Endometrial microvascular endothelial cells (primary cell): Measurements from ENCODE around the gene PTPRN2. TPM values are rescaled to one million over a fixed set of nuclear protein-coding genes. Genes with fewer than 3 reads are reported as not detected.

Experiments
- in situ Hi-C: cut with HindIII; loops from 2 replicates; pipeline ENCODE4 v1.10.0; 2017; ENCODE audit warnings: low sequenced_read_pairs, low pct_unique_long_range_greater_than_20kb; ENCODE audit errors: inconsistent ontology term
- total RNA-seq: library from RNA; depleted of rRNA; stranded (reverse); fragments of >200 nt; gene quantifications from one replicate; pipeline ENCODE4 v1.2.3, GENCODE V29; 2015; ENCODE audit errors: inconsistent ontology term

Gene PTPRN2
- total RNA-seq, 1 donor from 2014 or later, result 13.3 TPM

DNA sequence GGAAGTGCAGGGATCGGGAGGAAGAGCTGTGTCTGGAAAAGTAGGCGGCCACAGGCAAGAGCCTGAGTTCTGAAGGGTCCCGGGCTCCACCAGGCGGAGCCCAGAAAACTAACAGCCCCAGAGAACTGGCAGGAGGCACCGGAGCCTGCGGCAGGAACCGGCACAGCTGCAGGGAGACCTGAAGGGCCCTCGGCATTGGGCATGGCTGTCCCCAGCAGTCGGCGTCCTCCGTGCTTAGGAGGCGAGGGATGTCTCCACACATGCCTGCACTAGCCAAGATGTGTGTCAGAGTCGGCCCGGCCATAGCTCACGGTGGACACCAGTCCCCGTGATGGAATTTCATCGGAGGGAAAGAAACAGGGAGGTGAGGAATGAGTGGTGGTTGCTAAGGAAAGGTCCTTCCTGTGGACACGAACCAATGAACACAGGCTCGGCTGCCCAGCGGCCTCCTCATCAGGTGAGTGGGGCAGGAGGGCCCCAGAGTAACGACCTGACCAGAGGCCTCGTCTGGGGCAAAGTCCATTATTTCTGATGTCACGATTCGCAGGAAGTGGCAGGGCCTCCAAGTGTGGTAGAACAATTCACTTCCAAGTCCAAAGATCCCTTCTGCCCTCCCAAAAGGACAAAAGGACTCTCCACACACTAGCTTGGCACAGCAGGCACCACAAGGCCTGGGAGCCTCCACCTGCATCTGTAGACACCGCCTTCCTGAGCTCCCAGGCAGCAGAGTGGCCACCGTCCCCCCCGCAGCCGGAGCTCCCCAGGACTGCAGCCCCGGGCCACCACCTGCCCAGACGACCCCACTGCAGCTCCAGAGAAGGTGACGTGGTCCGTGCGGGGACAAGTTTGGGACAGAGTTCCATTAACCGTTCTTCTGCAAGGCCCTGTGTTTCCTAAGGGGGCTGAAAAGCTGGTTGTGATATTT, 444.2 kb downstream of the PTPRN2 start:
- in situ Hi-C loops, result no loop called here

- in situ Hi-C loops, result no loop called here
Measured at GRCh38 chr7:158142657-158143056, 445.0 kb downstream of the PTPRN2 start.

- in situ Hi-C loops, result no loop called here
Measured at GRCh38 chr7:158141806-158142518, 445.7 kb downstream of the PTPRN2 start.

- in situ Hi-C loops, result no loop called here
Measured at GRCh38 chr7:158141221-158141582, 446.4 kb downstream of the PTPRN2 start.

DNA sequence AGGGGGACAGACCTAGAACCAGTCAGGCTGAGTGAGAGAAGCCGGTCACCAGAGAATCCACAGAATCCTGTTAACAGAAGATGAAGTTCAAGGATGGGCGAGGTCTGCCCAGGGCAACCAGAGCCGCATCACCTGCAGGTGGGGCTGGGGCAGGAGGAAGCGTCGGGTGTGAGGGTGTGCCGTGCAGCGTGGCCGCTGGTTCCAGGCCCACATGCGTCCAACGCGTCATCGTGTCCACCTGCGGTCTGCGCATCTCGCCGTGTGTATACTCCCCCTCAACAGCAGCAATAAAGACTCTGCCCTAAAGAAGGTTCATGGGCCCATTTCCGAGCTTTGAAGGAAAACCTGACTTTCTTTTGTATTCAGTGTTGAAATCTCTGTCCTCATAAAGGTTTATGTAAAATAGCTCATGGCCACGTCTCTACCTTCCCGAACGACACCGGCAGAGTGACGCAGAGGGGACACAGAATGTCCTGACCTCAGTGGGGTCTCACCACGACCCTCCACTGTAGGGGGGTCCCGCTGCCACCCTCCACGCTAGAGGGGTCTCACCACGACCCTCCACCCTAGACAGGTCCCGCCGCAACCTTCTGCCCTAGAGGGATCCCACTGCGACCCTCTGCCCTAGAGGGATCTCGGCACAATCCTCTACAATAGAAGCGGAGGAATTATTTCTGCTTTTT, 446.9 kb downstream of the PTPRN2 start:
- in situ Hi-C loops, result no loop called here

DNA sequence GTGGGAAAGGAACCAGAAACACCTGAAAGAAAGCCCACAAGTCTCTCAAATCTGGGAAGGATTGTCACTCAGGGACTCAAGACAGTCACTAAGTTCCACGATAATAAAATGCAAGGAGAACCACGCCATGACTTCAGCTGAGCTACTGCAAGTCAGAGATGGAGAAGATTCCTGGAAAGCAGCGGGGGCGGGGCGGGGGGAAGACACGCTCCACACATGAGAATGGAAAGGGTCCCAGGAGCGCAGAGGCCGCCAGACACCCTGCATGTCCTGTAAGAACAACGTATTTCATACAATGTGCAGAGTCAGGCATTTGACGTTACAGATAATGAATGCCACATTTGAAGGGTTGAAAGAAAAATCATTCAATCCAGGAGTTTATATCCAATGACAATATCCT, 448.1 kb downstream of the PTPRN2 start:
- in situ Hi-C loops, result no loop called here

GRCh38 chr7:158138329-158138597, 449.4 kb downstream of the PTPRN2 start:
- in situ Hi-C loops, result no loop called here

- in situ Hi-C loops, result no loop called here
Measured at GRCh38 chr7:158137516-158138328, 449.9 kb downstream of the PTPRN2 start.

DNA sequence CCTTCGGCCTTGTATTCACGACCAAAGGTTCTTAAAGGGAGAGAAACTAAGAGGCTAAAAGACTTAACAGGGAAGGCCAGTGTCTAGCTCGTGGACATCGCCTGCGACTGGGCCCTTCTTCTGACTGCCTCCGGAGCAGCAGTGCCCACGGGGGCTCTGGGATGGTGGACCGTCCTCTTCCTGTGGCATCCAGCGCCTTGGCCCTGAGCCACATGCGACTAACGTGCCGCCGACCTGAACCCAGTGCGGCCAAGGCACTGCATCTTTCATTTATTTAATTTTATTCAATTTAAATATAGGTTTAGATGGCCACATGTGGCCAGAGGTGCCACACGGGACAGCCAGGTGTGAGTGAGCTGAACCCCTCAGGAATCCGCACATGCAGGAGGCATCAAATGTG, 451.7 kb downstream of the PTPRN2 start:
- in situ Hi-C loops, result no loop called here

- in situ Hi-C loops, result no loop called here
Measured at GRCh38 chr7:158134824-158135223, 452.8 kb downstream of the PTPRN2 start.

DNA sequence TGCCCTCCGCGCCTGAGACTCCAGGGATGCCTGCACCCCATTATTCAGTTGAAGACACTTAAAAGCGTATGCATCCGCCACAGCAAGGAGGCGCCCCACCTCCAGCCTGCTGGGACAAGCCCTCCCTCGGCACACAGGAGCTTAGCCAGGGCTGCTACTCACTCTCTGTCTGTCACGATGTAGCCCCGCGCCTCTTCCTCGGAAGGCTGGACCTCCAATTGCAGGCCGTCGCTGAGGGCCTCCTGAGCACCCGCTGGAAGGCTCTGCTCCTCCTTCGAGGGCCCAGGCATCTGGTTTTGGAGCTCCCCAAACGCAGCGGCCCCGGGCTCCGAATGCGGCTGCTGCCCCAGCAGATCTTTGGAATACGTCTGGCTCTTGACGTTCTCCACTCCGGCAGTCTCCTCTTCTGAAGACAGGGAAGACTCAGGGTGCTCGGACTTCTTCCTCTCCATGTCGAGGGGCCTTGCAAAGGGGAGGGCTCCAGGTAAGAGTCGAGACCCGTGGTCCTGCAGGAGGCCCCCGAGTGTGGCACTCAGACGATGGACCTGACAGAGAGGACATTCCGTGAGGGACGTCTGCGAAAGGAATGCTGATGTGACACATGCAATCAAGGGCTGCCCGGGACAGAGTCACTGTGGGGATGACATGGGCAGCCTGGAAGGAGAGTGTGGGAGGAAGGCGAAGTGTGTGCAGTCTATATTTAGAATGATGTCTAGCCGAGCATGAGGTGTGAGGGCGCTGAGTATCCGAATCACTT, 453.9 kb downstream of the PTPRN2 start:
- in situ Hi-C loops, result no loop called here

- in situ Hi-C loops, result no loop called here
Measured at GRCh38 chr7:158133057-158133456, 454.6 kb downstream of the PTPRN2 start.

- in situ Hi-C loops, result no loop called here
Measured at GRCh38 chr7:158130023-158130409, 457.6 kb downstream of the PTPRN2 start.

- in situ Hi-C loops, result no loop called here
Measured at GRCh38 chr7:158129037-158130022, 458.3 kb downstream of the PTPRN2 start.

DNA sequence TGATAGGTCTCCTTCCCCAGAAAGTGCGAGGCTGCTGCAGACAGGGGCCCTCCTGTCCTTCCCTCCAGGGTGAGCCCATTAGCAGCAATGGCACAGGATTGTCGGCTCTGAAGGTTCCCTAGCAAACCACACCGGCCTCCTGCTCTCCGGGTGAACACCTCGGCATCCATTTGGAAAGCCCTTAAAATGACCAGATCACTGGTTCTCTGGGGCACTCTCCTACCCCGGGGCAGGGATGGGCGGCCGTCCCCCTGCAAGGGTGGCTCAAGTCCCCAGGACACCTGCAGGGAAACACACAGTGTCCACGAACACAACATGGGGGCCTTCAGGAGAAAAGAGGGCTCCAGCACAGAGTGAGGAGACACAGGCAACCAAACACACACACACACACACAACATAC, 459.1 kb downstream of the PTPRN2 start:
- in situ Hi-C loops, result no loop called here

GRCh38 chr7:158127241-158127640, 460.4 kb downstream of the PTPRN2 start:
- in situ Hi-C loops, result no loop called here

GRCh38 chr7:158126661-158127060, 461.0 kb downstream of the PTPRN2 start:
- in situ Hi-C loops, result no loop called here
